T-helper 9 cell (primary cell): ENCODE data around the gene LMLN.
"Not testable (repeated sequence)": the region's sequence is repeated elsewhere in the genome, so short reads cannot be mapped to it uniquely, and the experiment has no call there.

Experiments used
- DNase-seq: peaks from one replicate; pipeline ENCODE4 v3.0.0-alpha.2; 2020

The LMLN gene

DNA sequence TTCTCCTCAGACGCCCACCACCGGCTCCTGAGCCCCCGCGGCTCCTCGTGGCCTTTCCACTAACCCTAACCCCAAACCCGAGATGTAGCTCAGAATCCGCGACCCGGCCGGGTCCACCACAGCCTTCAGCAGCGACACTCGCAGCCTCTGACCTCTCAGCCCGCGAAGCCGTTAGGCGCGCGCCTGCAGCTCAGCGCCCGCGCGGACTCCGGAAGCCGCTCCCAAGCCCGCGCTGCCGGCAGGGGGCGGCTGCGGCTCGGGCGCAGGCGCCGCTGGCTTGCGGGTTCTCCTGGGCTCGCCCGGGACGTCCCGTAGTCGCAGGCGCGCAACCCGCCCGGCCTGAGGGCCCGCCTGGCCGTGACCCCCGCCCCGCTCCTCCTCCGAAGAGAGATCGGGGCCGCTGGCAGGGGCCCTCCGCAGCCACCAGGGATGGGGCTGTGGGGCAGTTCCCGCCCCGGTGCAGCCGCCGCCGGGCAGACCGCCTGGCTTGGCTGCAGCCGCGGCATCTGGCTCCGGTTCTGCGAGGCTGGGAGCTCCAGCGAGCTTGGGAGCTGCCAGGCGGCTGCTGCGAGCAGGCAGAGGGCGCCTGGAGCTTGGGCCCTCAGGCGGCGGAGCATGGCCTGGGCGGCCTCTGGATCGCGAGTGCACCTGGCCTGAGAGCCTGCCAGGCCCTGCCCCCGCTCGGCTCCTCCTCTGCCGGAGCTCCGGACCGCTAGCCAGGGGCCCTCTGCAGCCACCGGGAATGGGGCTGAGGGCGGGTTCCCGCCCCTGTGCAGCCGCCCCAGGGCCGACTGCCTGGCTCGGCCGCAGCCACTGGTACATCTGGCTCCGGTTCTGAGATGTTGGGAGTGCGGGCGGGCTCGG lies 120.7 kb downstream of the LMLN start:
- peak; percentile 64 for DNase-seq

DNA sequence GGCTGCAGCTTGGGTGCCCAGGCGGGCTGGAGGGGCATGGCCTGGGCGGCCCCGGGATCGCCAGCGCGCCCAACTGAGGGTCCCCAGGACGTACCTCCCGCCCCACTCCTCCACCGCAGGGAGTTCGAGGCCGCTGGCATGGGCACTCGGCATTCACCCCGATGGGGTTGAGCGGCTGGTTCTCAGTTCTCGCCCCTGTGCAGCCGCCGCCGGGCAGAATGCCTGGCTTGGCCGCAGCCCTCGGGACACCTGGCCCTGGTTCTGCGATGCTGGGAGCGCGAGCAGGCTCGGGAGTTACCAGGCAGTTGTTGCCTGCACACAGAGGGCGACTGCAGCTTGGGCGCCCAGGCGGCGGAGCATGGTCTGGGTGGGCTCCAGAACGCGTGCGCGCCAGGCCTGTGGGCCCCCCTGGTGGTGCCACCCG lies 121.4 kb downstream of the LMLN start:
- DNase-seq = no peak

DNA sequence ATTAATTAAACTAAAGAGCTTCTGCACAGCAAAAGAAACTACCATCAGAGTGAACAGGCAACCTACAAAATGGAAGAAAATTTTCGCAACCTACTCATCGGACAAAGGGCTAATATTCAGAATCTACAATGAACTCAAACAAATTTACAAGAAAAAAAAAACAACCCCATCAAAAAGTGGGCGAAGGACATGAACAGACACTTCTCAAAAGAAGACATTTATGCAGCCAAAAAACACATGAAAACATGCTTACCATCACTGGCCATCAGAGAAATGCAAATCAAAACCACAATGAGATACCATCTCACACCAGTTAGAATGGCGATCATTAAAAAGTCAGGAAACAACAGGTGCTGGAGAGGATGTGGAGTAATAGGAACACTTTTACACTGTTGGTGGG lies 122.2 kb downstream of the LMLN start:
- DNase-seq = not testable (repeated sequence)

DNA sequence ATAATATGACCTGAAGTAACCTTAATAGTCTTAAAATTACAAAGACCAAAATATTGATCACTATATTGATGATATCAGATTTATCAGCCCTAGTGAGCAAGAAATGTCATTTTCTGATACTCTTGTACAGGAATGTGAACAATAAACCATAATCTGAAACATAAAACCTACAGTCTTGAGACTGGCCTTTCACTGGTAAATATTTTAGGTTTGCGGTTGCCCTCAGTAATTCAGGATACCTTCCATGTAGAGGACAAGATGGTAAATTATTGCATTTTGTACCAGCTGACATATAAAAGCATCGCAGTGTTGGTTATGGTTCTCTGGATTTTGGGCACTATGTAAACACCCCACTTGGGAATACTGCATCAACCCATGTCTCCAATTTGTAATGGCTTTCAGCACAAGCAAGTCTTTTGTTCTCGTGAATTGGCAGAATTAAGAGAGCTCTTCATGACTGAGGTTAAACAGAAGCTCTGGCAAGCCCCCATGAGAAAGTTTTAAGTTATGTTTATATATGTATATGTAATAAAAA lies 128.5 kb downstream of the LMLN start:
- DNase-seq = no peak

DNA sequence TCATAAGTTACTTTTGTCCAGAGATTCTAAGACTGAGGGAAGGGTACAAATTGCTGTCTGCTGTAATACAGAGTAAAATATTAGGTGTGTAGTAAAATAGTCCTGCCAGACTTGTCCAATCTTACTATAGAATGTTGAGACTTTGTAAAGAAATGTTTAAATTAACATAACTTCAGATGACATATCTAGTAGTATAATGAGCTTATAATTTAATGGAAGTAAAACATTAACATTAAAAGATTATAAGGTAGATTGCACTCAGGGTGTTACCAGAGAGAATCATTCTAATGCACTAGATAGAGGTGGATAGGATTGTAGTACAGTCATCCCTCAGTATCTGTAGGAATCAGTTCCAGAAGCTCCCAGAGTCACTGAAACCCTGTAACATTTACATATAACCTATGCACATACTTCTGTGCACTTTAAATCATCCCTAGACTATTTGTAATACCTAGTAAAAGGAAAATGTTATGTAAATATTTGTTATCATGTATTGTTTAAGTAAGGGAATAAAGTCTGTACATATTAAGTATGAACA lies 130.8 kb downstream of the LMLN start:
- no peak for DNase-seq

DNA sequence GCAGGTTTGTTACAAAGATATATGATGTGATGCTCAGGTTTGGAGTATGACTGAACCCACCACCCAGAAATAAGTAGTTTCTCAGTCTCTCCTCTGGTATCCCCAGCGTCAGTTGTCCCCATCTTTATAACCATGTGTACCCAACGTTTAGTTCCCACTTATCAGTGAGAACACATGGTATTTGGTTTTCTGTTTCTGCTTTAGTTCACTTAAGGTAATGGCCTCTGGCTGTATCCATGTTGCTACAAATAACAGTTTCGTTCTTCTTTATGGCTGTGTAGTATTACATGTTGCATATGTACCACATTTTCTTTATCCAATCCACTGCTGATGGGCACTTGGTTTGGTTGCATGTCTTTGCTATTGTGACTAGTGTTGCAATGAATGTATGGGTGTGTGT lies 132.3 kb downstream of the LMLN start:
- no peak for DNase-seq

DNA sequence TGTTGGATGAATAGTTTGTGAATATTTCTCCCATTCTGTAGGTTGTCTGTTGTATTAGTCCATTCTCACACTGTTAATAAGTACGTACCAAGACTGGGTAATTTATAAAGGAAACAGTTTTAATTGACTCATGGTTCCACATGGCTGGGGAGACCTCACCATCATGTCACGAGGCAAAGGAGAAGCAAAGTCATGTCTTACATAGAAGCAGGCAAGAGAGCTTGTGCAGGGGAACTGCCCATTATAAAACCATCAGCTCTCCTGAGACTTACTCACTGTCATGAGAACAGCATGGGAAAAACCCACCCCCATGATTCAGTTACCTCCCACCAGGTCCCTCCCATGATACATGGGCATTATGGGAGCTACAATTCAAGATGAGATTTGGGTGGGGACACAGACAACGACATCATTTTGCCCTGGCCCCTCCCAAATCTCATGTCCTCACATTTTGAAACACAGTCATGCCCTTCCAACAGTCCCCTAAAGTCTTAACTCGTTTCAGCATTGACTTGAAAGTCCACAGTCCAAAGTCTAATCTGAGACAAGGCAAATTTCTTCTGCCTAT lies 133.2 kb downstream of the LMLN start:
- no peak for DNase-seq
